Eye (tissue), 1 donor: ENCODE results near the gene EFNA2.

Experiments
- DNase-seq: peaks from one replicate; pipeline ENCODE4 v3.0.0-alpha.2; 2015

Gene EFNA2

GRCh38 chr19:1284979-1285736 is 515 bp upstream of the EFNA2 start:
- peak; percentile 71 for DNase-seq

- no peak for DNase-seq
Measured at GRCh38 chr19:1286487-1287353, 1.0 kb downstream of the EFNA2 start.

DNA sequence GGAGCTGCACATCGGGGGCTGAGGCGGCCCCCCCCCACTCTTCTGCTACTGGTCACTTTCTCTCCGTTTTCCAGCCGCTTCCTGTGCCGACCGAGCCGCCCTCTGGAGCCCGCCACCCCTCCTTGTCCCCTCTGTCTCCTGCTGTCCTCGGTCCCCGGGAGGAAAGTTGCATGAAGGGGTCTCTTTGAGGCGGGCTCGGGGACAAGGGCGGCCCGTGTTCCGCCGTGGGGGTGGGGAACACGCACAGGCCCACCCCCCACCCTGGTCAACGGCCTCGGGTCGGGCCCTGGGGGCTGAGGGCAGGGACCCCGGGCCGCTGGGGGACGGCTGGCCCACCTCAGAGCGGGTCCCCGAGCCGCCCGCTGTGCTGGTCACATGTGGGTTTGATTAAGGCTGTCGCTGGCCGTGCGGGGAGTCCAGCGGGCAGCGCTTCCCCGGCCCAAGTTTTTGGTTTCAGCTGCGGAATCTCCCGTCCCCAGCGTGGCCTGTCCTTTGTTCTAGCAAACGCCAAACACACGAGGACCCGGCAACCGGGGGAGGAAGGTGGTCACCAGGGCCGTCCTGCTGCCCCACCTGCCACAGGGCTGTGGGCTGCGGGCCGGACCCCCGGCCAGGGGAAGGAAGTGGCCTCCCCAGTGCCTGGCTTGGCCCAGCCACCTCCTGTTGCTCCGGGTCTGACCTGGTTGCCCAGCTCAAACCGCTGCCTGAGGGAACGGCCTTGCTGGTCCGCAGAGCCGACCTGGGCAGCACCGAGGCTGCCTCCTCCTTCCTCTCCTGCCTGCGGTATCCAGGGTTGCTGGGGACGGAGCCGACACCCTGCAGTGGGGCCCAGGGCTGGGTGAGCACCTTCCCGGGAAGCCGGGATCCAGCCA is 1.9 kb downstream of the EFNA2 start:
- DNase-seq: no peak

- DNase-seq: no peak
Measured at GRCh38 chr19:1288226-1288612, 2.5 kb downstream of the EFNA2 start.

DNA sequence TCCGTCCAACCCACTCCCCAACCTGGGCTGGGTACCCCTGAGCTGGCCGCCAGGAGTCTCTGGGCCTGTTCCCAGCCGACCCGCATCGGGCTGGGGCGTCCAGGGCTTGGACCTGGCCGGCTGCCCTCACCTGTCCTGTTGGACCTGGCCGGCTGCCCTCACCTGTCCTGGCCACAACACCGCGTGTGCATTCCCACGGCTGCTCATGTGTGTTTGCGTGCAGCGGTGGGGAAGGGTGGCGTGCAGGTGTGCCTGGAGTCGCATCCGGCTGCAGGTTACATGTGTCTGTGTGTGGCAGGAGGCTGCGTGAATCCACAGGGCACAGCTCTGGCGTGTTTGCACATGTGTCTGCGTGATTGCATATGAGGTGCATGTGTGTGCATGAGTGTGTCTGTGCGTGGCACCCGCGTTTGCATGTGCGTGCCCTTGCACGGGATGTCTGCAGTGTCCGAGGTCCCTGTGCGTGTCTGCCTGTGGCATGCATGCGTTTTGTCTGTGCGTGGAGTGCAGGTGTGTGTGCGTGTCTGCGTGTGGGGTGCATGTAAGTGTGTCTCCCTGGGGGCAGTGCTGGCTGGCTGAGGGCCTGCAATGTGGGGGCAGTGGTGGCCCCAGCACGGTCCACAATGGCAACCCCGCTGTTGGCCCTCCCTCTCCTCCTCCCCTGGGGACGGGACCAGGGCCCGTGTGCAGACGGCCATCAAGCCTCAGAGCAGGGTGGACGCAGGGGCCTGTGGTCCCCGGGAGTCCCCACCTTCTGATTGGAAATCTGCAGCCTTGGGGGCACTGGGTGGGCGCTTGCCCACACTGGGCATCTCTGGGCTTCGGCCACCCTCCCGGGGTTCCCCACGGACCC is 3.4 kb downstream of the EFNA2 start:
- no peak for DNase-seq

DNA sequence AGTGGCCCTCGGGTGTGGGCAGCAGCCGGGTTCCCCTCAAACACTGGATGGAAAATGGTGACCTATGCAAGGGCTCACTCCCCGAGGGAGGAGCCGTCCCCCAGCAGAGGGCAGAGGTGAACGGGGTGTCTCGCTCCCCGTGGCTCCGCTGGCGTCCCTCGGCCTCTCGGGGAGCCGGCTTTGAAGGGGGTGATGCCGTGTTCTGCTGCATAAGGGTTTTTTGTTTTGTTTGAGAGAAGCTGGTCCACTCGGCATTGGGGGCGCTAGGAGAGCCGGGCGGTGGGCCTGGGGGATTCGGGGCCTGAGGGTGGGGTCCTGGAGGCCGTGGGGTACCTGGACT is 4.0 kb downstream of the EFNA2 start:
- no peak for DNase-seq

- DNase-seq: no peak
Measured at GRCh38 chr19:1290196-1290702, 4.6 kb downstream of the EFNA2 start.

- no peak for DNase-seq
Measured at GRCh38 chr19:1290703-1291651, 5.3 kb downstream of the EFNA2 start.

DNA sequence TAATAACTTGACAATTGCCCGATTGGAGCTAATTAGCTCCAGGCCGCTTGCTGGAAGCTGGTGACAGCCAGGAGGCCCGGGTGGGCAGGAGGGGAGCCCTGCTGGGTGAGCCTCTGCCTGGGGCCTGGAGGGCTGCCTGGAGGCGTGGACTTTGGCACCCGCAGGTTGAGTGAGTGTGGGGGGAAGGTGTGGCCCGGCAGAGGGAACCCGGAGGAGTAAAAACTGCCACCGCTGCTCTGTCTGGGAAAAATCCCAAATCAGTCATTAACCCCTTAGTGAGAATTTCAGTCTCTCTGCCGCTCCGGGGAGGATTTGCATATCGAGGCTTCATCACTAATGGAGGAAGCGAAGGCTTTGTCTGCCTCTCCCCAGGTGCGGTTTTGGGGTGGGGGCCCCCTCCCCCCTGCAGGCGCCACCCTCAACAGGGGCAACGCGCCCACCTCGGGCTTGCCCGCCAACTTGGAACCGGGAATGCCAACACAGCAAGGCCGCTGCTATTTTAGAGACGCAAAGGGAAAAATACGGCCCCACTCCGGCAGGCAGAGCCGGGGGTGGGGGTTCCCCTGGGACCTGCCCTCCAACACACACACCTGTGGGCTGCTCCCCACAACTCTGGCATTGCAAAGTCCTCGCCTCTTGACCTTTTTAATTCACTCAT is 6.2 kb downstream of the EFNA2 start:
- DNase-seq: no peak

- no peak for DNase-seq
Measured at GRCh38 chr19:1292419-1293151, 6.9 kb downstream of the EFNA2 start.

- no peak for DNase-seq
Measured at GRCh38 chr19:1293782-1294604, 8.3 kb downstream of the EFNA2 start.

DNA sequence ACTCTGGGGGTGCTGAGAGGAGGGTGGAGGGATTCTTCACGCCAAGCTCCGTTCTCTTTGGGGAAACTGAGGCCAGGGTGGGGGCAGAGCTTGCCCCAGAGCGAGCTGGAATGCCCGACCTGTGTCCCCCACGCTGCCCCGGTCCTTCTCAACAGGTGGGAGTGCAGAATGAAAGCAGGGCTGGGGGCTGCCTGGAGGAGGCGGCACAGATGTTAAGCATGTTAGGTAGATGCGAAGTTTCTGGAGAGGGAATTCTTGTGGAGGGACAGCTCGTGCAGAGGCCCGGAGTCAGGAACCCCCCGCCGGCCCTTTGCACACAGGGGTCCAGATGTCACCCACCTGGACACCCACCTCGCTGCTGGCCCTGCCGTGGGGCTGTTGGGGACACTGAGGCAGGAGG is 9.0 kb downstream of the EFNA2 start:
- DNase-seq: no peak

DNA sequence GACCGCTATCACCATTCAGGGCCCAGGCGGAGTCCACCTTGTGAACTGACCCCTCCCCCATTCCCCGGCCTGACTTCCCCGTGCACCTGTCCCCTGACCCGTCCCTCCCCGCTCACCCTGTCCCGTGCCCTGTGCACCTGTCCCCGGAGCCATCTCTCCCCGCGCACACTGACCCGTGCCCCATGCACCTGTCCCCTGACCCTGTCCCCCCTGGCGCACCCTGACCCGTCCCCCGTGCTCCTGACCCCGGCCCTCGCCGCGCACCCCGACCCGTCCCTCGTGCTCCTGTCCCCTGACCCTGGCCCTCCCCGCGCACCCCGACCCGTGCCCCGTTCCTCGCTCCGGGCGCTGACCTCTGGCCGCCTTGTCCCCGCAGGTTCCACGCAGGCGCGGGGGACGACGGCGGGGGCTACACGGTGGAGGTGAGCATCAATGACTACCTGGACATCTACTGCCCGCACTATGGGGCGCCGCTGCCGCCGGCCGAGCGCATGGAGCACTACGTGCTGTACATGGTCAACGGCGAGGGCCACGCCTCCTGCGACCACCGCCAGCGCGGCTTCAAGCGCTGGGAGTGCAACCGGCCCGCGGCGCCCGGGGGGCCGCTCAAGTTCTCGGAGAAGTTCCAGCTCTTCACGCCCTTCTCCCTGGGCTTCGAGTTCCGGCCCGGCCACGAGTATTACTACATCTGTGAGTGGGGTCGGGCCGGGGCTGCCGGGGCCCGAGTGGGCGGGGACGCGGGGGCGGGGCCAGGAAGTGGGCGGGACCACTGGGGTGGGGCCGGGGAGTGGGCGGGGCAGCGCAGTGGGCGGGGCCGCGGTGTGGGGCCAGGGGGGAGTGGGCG is 9.7 kb downstream of the EFNA2 start:
- DNase-seq: no peak

GRCh38 chr19:1296078-1296477 is 10.4 kb downstream of the EFNA2 start:
- DNase-seq: no peak

GRCh38 chr19:1296575-1297271 is 11.1 kb downstream of the EFNA2 start:
- no peak for DNase-seq

- no peak for DNase-seq
Measured at GRCh38 chr19:1298235-1298634, 12.6 kb downstream of the EFNA2 start.

- DNase-seq: no peak
Measured at GRCh38 chr19:1299801-1300200, 14.1 kb downstream of the EFNA2 start.
